ENCODE data around the gene FGF6.

Gene FGF6

GRCh38 chr12:4472046-4472445 lies 26.4 kb upstream of the FGF6 start:
- Histone ChIP-seq H4K20me1 (ENCODE audit: insufficient read depth, low read length, poor library complexity, severe bottlenecking) (no peaks in the 10 kb centered on the region), H3K9me3 (ENCODE audit: insufficient read depth, low read depth, low read length) (no peaks in the 10 kb centered on the region), H3K4me2 (ENCODE audit: low read depth, low read length, poor library complexity, severe bottlenecking) (no peak overlapping the region), H2AFZ (ENCODE audit: low read length) (no peak overlapping the region), H3K9ac (ENCODE audit: low read depth, low read length, poor library complexity, severe bottlenecking) (no peak overlapping the region), H3F3A (ENCODE audit: low read depth) (no peaks in the 10 kb centered on the region), H3K36me3 (ENCODE audit: insufficient read depth, low read length) (no peaks in the 10 kb centered on the region), H3K4me3 (ENCODE audit: low read length, poor library complexity, severe bottlenecking) (no peak overlapping the region), H3K4me1 (ENCODE audit: insufficient read depth, low read length, poor library complexity, severe bottlenecking) (no peaks in the 10 kb centered on the region), H3K9me2 (replicated peaks; ENCODE audit: low read depth, low read length) (no peaks in the 10 kb centered on the region), H3K27me3 (ENCODE audit: insufficient read depth, low read length, poor library complexity, severe bottlenecking) (no peaks in the 10 kb centered on the region), H3K79me2 (ENCODE audit: insufficient read depth, low read length) (no peaks in the 10 kb centered on the region)
- TF ChIP-seq EZH2phosphoT487 (IDR thresholded peaks at IDR 0.05; ENCODE audit: borderline replicate concordance) (no peak), CTCF (conservative IDR thresholded peaks at IDR 0.05; ENCODE audit: low read length) (no peak)

- TF ChIP-seq EZH2phosphoT487 (IDR thresholded peaks at IDR 0.05; ENCODE audit: borderline replicate concordance) (no peak), CTCF (conservative IDR thresholded peaks at IDR 0.05; ENCODE audit: low read length) (no peak)
- Histone ChIP-seq H3K9me3 (ENCODE audit: insufficient read depth, low read depth, low read length) (no peaks in the 10 kb centered on the region), H3K9ac (ENCODE audit: low read depth, low read length, poor library complexity, severe bottlenecking) (no peak overlapping the region), H4K20me1 (ENCODE audit: insufficient read depth, low read length, poor library complexity, severe bottlenecking) (no peaks in the 10 kb centered on the region), H3K4me3 (ENCODE audit: low read length, poor library complexity, severe bottlenecking) (no peak overlapping the region), H2AFZ (ENCODE audit: low read length) (no peak overlapping the region), H3K4me2 (ENCODE audit: low read depth, low read length, poor library complexity, severe bottlenecking) (no peak overlapping the region), H3K27me3 (ENCODE audit: insufficient read depth, low read length, poor library complexity, severe bottlenecking) (no peaks in the 10 kb centered on the region), H3F3A (ENCODE audit: low read depth) (no peaks in the 10 kb centered on the region), H3K79me2 (ENCODE audit: insufficient read depth, low read length) (no peaks in the 10 kb centered on the region), H3K4me1 (ENCODE audit: insufficient read depth, low read length, poor library complexity, severe bottlenecking) (no peaks in the 10 kb centered on the region), H3K36me3 (ENCODE audit: insufficient read depth, low read length) (no peaks in the 10 kb centered on the region), H3K9me2 (replicated peaks; ENCODE audit: low read depth, low read length) (no peaks in the 10 kb centered on the region)
These were observed 25.6 kb upstream of the FGF6 start for GRCh38 chr12:4471256-4471655.

- H3K36me3 ChIP-seq (ENCODE audit: insufficient read depth, low read length) = no peaks in the 10 kb centered on the region
- no peaks in the 10 kb centered on the region for H3F3A ChIP-seq (ENCODE audit: low read depth)
- TF ChIP-seq EZH2phosphoT487 (IDR thresholded peaks at IDR 0.05; ENCODE audit: borderline replicate concordance) (no peak), CTCF (conservative IDR thresholded peaks at IDR 0.05; ENCODE audit: low read length) (no peak)
- no peaks in the 10 kb centered on the region for H3K79me2 ChIP-seq (ENCODE audit: insufficient read depth, low read length)
- H3K27me3 ChIP-seq (ENCODE audit: insufficient read depth, low read length, poor library complexity, severe bottlenecking) = no peaks in the 10 kb centered on the region
- H3K4me2 ChIP-seq (ENCODE audit: low read depth, low read length, poor library complexity, severe bottlenecking) = no peak overlapping the region
- no peaks in the 10 kb centered on the region for H3K9me2 ChIP-seq (replicated peaks; ENCODE audit: low read depth, low read length)
- no peak overlapping the region for H3K9ac ChIP-seq (ENCODE audit: low read depth, low read length, poor library complexity, severe bottlenecking)
- H3K4me3 ChIP-seq (ENCODE audit: low read length, poor library complexity, severe bottlenecking) = no peak overlapping the region
- no peaks in the 10 kb centered on the region for H3K4me1 ChIP-seq (ENCODE audit: insufficient read depth, low read length, poor library complexity, severe bottlenecking)
- H2AFZ ChIP-seq (ENCODE audit: low read length) = no peak overlapping the region
- H3K9me3 ChIP-seq (ENCODE audit: insufficient read depth, low read depth, low read length) = no peaks in the 10 kb centered on the region
- no peaks in the 10 kb centered on the region for H4K20me1 ChIP-seq (ENCODE audit: insufficient read depth, low read length, poor library complexity, severe bottlenecking)
These were observed 23.4 kb upstream of the FGF6 start for GRCh38 chr12:4468994-4469393.
